HepG2 (cell line): ENCODE results near the gene UBXN1. TPM values are rescaled to one million over a fixed set of nuclear protein-coding genes. Genes with fewer than 3 reads are reported as not detected.

Experiments
- BCLAF1 ChIP-seq: fragments of 450-650 bp; IDR thresholded peaks from 2 replicates; pipeline ENCODE4 v1.6.1; 2017; ENCODE audit warnings: mild to moderate bottlenecking
- GABPA ChIP-seq, 2 experiments: IDR thresholded peaks; 2 replicates each; pipeline ENCODE4 v1.6.1; 2011 to 2016; ENCODE audit warnings: low read depth in 2 of 2, low read length in 1 of 2, missing biosample characterization in 1 of 2, missing genetic modification characterization in 1 of 2
- GATAD1 ChIP-seq: IDR thresholded peaks from 2 replicates; pipeline ENCODE4 v1.6.1; 2016; ENCODE audit warnings: missing genetic modification reagents, missing compliant biosample characterization
- HNF1B ChIP-seq: sonication (generic); formaldehyde crosslinking; IDR thresholded peaks from 2 replicates; pipeline ENCODE4 v1.5.1; 2020; ENCODE audit warnings: mild to moderate bottlenecking, moderate library complexity, missing genetic modification reagents
- IRX3 ChIP-seq: sonication (generic); formaldehyde crosslinking; IDR thresholded peaks from 2 replicates; pipeline ENCODE4 v1.8.1; 2023; ENCODE audit warnings: mild to moderate bottlenecking, low read depth, missing genetic modification reagents, borderline replicate concordance
- JDP2 ChIP-seq: sonication (generic); formaldehyde crosslinking; IDR thresholded peaks from 2 replicates; pipeline ENCODE4 v1.8.1; 2022; ENCODE audit warnings: missing genetic modification reagents, borderline replicate concordance
- MEF2D ChIP-seq: sonication (generic); formaldehyde crosslinking; IDR thresholded peaks from 2 replicates; pipeline ENCODE4 v1.5.1; 2020; ENCODE audit warnings: mild to moderate bottlenecking, missing genetic modification reagents
- PAF1 ChIP-seq: IDR thresholded peaks from 2 replicates; pipeline ENCODE4 v1.6.1; 2016; ENCODE audit warnings: missing genetic modification reagents, missing compliant biosample characterization
- PCBP1 ChIP-seq: fragments of 200-400 bp; formaldehyde crosslinking; IDR thresholded peaks from 2 replicates; pipeline ENCODE4 v1.6.1; 2017; ENCODE audit warnings: mild to moderate bottlenecking, low read depth, low read length, borderline replicate concordance
- TOE1 ChIP-seq: sonication (generic); formaldehyde crosslinking; IDR thresholded peaks from 2 replicates; pipeline ENCODE4 v1.4.0; 2020; ENCODE audit warnings: mild to moderate bottlenecking, missing genetic modification reagents
- U2AF1 ChIP-seq: fragments of 200-400 bp; formaldehyde crosslinking; optimal IDR thresholded peaks from 2 replicates; pipeline ENCODE3; 2017; ENCODE audit warnings: mild to moderate bottlenecking, low read depth, low read length
- ZBTB2 ChIP-seq: sonication (generic); formaldehyde crosslinking; IDR thresholded peaks from 2 replicates; pipeline ENCODE4 v1.8.0; 2022; ENCODE audit warnings: low read depth, missing genetic modification reagents
- ZBTB25 ChIP-seq: IDR thresholded peaks from 2 replicates; pipeline ENCODE4 v1.6.1; 2018; ENCODE audit warnings: missing genetic modification reagents
- ZBTB34 ChIP-seq: sonication (generic); formaldehyde crosslinking; IDR thresholded peaks from 2 replicates; pipeline ENCODE4 v1.8.0; 2022; ENCODE audit warnings: mild to moderate bottlenecking, missing genetic modification reagents
- ZFP36L2 ChIP-seq: sonication (generic); formaldehyde crosslinking; IDR thresholded peaks from 2 replicates; pipeline ENCODE4 v1.4.0; 2020; ENCODE audit warnings: missing genetic modification reagents
- ZFY ChIP-seq: sonication (generic); formaldehyde crosslinking; IDR thresholded peaks from 2 replicates; pipeline ENCODE4 v1.4.0; 2020; ENCODE audit warnings: missing genetic modification reagents
- ZNF572 ChIP-seq: sonication (generic); formaldehyde crosslinking; IDR thresholded peaks from 2 replicates; pipeline ENCODE4 v1.5.1; 2020; ENCODE audit warnings: mild to moderate bottlenecking, missing genetic modification reagents
- ZNF724P ChIP-seq: sonication (generic); formaldehyde crosslinking; IDR thresholded peaks from 2 replicates; pipeline ENCODE4 v1.8.0; 2022; ENCODE audit warnings: missing genetic modification reagents, borderline replicate concordance
- ZNF746 ChIP-seq: sonication (generic); formaldehyde crosslinking; IDR thresholded peaks from 2 replicates; pipeline ENCODE4 v1.8.0; 2022; ENCODE audit warnings: mild to moderate bottlenecking, missing genetic modification reagents
- ZNF773 ChIP-seq: sonication (generic); formaldehyde crosslinking; IDR thresholded peaks from 2 replicates; pipeline ENCODE4 v1.4.0; 2020; ENCODE audit warnings: missing genetic modification reagents, borderline replicate concordance
- polyA plus RNA-seq, 8 experiments: library from polyadenylated mRNA; depleted of rRNA in 3 of 8; stranded (reverse) in 7 of 8; unstranded in 1 of 8; fragments of >200 nt; fragmentation: Illumina TruSeq in 4 of 8; extraction: Trizol in 4 of 8; gene quantifications; 2 replicates each; pipeline versions ENCODE4 v1.2.1 to v1.2.3, GENCODE V29; 2011 to 2016; ENCODE audit warnings: low read depth in 4 of 8, missing spikeins in 1 of 8, mixed read lengths in 1 of 8; ENCODE audit not compliant: insufficient read depth in 1 of 8
- total RNA-seq, 5 experiments: library from RNA; depleted of rRNA; stranded (reverse); fragments of >200 nt; fragmentation: Illumina TruSeq; extraction: Trizol; gene quantifications; 2 replicates each; pipeline ENCODE4 v1.2.3, GENCODE V29; 2016; ENCODE audit warnings: low read depth in 1 of 5

Gene UBXN1
- total and polyA plus RNA-seq, 2 of the 13 experiments (the other 11 are each of a cell fraction or from before 2014, with no cell fraction given): 47.5 to 52.4 TPM

GRCh38 chr11:62727165-62727871 lies 48.4 kb upstream of the UBXN1 start, which contains the start of gene HNRNPUL2 (continued):
- TF ChIP-seq BCLAF1: no peak
- TF ChIP-seq ZNF724P: peak; percentile 90; the same call in 1 of the 2 replicates
- TF ChIP-seq GATAD1 (CRISPR knock-in tag): peak; percentile 89
- TF ChIP-seq PAF1: no peak
- TF ChIP-seq ZFY: peak; percentile 93
- TF ChIP-seq ZBTB25 (CRISPR knock-in tag): peak; percentile 98
- TF ChIP-seq IRX3 (CRISPR knock-in tag): peak; percentile 98; the same call in 1 of the 2 replicates
- TF ChIP-seq U2AF1: no peak
- no peak for TF ChIP-seq ZNF572 (CRISPR knock-in tag)
- TF ChIP-seq ZFP36L2 (CRISPR knock-in tag): 0 out of 2 replicates have a peak, but pooled peaks have one; percentile 50
- 0 out of 2 replicates have a peak, but pooled peaks have one; percentile 68 for TF ChIP-seq PCBP1
- no peak for TF ChIP-seq ZBTB34
- no peak; the same call in 1 of the 2 replicates for TF ChIP-seq ZNF746 (CRISPR knock-in tag)
- no peak for TF ChIP-seq TOE1 (CRISPR knock-in tag)
- TF ChIP-seq ZNF773 (CRISPR knock-in tag): peak; percentile 84
- TF ChIP-seq JDP2 (CRISPR knock-in tag): no peak
- peak; percentile 56 for TF ChIP-seq GABPA (IDR thresholded peaks at IDR 0.05; ENCODE audit: low read depth, low read length)
- TF ChIP-seq GABPA (CRISPR knock-in tag; IDR thresholded peaks at IDR 0.05; ENCODE audit: low read depth): peak; percentile 81
- TF ChIP-seq MEF2D (CRISPR knock-in tag): no peak; the same call in 1 of the 2 replicates
- peak; percentile 91 for TF ChIP-seq ZBTB2 (CRISPR knock-in tag)
- TF ChIP-seq HNF1B (CRISPR knock-in tag): peak; percentile 85
